ENCODE results near the gene EIF2B4.
"Not testable (repeated sequence)": the region's sequence is repeated elsewhere in the genome, so short reads cannot be mapped to it uniquely, and the experiment has no call there.

EIF2B4 gene

DNA sequence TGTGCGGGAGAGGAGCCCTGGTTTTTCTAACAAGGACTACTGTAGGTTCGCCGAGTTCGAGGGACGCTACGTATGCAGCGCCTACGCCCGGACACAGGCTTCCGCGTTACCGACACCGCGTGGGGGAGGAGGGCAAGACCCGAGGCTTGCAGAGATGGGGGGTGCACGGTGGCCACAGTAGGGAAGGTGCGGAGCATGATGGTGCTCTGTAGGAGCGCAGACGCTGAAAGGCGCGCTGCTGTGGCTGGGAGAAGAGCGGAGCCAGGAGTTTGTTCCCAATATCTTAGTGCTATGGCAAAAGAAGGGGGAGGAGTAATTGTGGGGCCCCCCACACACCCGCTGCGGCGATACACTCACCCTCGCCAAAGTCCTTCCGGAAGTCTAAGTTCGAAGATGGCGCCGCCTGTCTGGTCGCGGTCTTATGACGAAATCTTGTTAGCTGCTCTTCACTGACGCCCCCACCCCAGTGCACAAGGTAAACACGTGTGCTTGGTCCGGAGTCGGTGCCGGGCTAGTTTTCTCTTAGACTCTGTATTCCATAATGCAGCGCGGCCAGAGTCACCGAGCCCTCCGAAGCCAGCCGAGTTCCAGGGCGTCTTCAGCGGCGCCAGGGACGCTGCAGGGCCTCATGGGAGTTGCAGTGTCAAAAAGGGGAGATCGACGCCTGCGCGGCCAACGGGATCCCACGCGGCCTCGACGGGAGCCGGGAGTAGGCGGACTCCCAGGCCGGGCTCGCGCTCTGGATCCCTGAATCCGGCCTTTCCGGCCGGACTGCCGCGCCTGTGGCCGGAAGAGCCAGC, 13.6 kb downstream of the EIF2B4 start, which contains the start of gene GTF3C2:
Gene GTF3C2 (minus strand): TSS at position 383 of the 800 bp plus-strand sequence. CDS start 13,210 bp downstream, outside the sequence.
- no CpG with 5 or more reads among the region's 67 CpGs for WGBS (ENCODE audit: insufficient coverage, insufficient read length)
- H3K27me3 ChIP-seq (ENCODE audit: control insufficient read depth, insufficient read depth, low read length): no peaks in the 10 kb centered on the region
- H3K36me3 ChIP-seq (ENCODE audit: control insufficient read depth, insufficient read depth, low read length): no peaks in the 10 kb centered on the region
- no peak within 1 kb of the TSS for H3K27ac ChIP-seq (ENCODE audit: low read length)
- peak; percentile 96 for DNase-seq (ENCODE audit: low read depth, low spot score)
- H3K9me3 ChIP-seq (ENCODE audit: control insufficient read depth, insufficient read depth, low read length): no peaks in the 10 kb centered on the region
- peak within 1 kb of the TSS; percentile 63 for H3K4me3 ChIP-seq (ENCODE audit: low read length)
- H3K4me1 ChIP-seq (ENCODE audit: control insufficient read depth, insufficient read depth, low read length): no peaks in the 10 kb centered on the region

GRCh38 chr2:27356056-27356381, 14.1 kb downstream of the EIF2B4 start:
- Histone ChIP-seq H3K27ac (ENCODE audit: low read length) (no peak overlapping the region), H3K9me3 (ENCODE audit: control insufficient read depth, insufficient read depth, low read length) (no peaks in the 10 kb centered on the region), H3K4me1 (ENCODE audit: control insufficient read depth, insufficient read depth, low read length) (no peaks in the 10 kb centered on the region), H3K4me3 (ENCODE audit: low read length) (peak overlapping the region; percentile 63), H3K36me3 (ENCODE audit: control insufficient read depth, insufficient read depth, low read length) (no peaks in the 10 kb centered on the region), H3K27me3 (ENCODE audit: control insufficient read depth, insufficient read depth, low read length) (no peaks in the 10 kb centered on the region)
- no peak for DNase-seq (ENCODE audit: low read depth, low spot score)
- no CpG with 5 or more reads among the region's 12 CpGs for WGBS (ENCODE audit: insufficient coverage, insufficient read length)

DNA sequence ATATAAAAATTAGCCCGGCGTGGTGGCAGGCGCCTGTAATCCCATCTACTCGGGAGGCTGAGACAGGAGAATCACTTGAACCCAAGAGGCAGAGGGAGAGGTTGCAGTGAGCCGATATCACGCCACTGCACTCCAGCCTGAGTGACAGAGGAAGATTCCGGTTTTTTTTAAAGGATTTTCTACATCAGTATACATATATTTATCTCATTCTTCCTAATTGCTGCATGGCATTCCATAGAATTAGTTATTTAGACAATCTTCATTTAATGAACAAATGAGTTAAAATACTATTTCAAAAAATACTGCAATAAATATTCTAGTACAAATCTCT, 15.6 kb downstream of the EIF2B4 start:
- no peak for DNase-seq (ENCODE audit: low read depth, low spot score)
- no CpG with 5 or more reads among the region's 7 CpGs for WGBS (ENCODE audit: insufficient coverage, insufficient read length)

DNA sequence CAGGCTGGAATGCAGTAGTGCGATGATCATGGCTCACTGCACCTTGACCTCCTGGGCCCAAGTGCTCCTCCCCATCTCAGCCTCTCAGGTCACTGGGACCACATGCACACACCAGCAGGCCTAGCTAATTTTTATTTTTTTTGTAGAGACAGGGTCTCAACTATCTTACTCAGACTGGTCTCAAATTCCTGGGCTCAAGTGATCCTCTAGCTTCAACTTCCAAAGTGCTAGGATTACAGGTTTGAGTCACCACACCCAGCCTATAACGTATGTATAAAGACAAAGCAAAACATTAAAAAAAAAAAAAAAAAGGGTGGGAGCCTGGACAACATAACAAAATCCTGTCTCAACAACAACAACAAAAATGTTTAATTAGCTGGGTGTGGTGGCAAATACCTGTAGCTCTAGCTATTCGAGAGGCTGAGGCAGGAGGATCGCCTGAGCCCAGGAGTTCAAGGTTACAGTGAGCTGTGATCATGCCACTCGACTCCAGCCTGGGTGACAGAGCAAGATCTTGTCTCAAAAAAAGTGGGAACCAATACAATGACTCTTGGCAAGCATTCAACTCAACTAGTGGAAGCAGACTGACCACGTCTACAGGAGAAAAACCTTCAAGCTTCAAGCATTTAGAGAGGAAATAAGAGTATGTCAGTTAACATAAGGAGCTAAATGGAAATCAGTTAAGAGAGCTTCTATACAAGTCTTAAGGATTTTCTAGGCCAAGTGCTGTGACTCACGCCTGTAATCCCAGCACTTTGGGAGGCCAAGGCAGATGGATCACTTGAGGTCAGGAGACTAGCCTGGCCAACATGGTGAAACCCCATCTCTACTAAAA, 16.2 kb downstream of the EIF2B4 start:
- no CpG with 5 or more reads among the region's 7 CpGs for WGBS (ENCODE audit: insufficient coverage, insufficient read length)
- Histone ChIP-seq H3K27ac (ENCODE audit: low read length) (no peak overlapping the region), H3K9me3 (ENCODE audit: control insufficient read depth, insufficient read depth, low read length) (no peaks in the 10 kb centered on the region), H3K36me3 (ENCODE audit: control insufficient read depth, insufficient read depth, low read length) (no peaks in the 10 kb centered on the region), H3K27me3 (ENCODE audit: control insufficient read depth, insufficient read depth, low read length) (no peaks in the 10 kb centered on the region), H3K4me1 (ENCODE audit: control insufficient read depth, insufficient read depth, low read length) (no peaks in the 10 kb centered on the region), H3K4me3 (ENCODE audit: low read length) (no peak overlapping the region)
- no peak for DNase-seq (ENCODE audit: low read depth, low spot score)

More for the DNA sequence above, 15.6 kb downstream of the EIF2B4 start:
- Histone ChIP-seq H3K27me3 (ENCODE audit: control insufficient read depth, insufficient read depth, low read length) (no peaks in the 10 kb centered on the region), H3K9me3 (ENCODE audit: control insufficient read depth, insufficient read depth, low read length) (no peaks in the 10 kb centered on the region), H3K36me3 (ENCODE audit: control insufficient read depth, insufficient read depth, low read length) (no peaks in the 10 kb centered on the region), H3K4me1 (ENCODE audit: control insufficient read depth, insufficient read depth, low read length) (no peaks in the 10 kb centered on the region), H3K27ac (ENCODE audit: low read length) (no peak overlapping the region), H3K4me3 (ENCODE audit: low read length) (no peak overlapping the region)

GRCh38 chr2:27353386-27353761, 16.8 kb downstream of the EIF2B4 start:
- no CpG with 5 or more reads among the region's 5 CpGs for WGBS (ENCODE audit: insufficient coverage, insufficient read length)
- H3K27me3 ChIP-seq (ENCODE audit: control insufficient read depth, insufficient read depth, low read length); H3K4me3 ChIP-seq (ENCODE audit: low read length); DNase-seq (ENCODE audit: low read depth, low spot score); H3K27ac ChIP-seq (ENCODE audit: low read length); H3K36me3 ChIP-seq (ENCODE audit: control insufficient read depth, insufficient read depth, low read length); H3K4me1 ChIP-seq (ENCODE audit: control insufficient read depth, insufficient read depth, low read length); H3K9me3 ChIP-seq (ENCODE audit: control insufficient read depth, insufficient read depth, low read length): not testable (repeated sequence)

DNA sequence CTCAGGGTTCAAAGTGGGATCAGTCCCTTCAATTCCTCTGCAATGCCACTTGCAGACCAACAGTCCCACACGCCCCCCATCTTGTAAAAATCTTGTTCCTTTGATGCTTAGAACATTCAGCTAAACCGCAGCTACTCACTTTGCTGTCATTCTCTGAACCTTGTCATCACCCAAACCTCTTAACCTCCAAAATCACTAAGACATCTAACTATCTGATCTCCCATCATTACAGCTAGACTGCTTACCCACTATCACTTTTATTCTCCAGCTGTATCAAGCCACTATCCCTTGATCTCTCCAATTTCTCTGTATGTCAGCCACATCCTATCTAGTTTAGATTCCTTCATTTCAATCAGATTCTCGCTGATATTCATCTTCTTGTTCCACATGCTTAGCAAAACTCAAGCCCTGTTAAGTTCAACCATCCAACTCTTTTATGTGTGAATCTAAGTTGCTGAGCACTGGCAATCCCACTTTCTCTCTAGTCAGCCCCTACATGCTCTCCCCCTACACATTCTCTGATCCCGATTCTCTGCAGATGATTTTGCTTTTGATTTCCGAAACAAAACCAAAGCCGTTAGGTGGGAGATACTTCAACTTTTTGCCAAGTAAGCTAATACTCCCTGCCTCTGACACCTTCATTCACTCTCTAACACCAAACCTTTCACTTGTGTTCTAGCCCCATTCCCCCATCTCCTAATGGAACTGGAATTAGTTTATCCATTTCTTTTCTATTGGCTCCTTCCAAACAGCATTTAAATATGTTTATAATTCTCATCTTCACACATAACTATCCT, 18.1 kb downstream of the EIF2B4 start:
- no peak for DNase-seq (ENCODE audit: low read depth, low spot score)
- Histone ChIP-seq H3K36me3 (ENCODE audit: control insufficient read depth, insufficient read depth, low read length) (no peaks in the 10 kb centered on the region), H3K27me3 (ENCODE audit: control insufficient read depth, insufficient read depth, low read length) (no peaks in the 10 kb centered on the region), H3K4me1 (ENCODE audit: control insufficient read depth, insufficient read depth, low read length) (no peaks in the 10 kb centered on the region), H3K27ac (ENCODE audit: low read length) (no peak overlapping the region), H3K9me3 (ENCODE audit: control insufficient read depth, insufficient read depth, low read length) (no peaks in the 10 kb centered on the region), H3K4me3 (ENCODE audit: low read length) (no peak overlapping the region)
- no CpG with 5 or more reads among the region's 6 CpGs for WGBS (ENCODE audit: insufficient coverage, insufficient read length)

DNA sequence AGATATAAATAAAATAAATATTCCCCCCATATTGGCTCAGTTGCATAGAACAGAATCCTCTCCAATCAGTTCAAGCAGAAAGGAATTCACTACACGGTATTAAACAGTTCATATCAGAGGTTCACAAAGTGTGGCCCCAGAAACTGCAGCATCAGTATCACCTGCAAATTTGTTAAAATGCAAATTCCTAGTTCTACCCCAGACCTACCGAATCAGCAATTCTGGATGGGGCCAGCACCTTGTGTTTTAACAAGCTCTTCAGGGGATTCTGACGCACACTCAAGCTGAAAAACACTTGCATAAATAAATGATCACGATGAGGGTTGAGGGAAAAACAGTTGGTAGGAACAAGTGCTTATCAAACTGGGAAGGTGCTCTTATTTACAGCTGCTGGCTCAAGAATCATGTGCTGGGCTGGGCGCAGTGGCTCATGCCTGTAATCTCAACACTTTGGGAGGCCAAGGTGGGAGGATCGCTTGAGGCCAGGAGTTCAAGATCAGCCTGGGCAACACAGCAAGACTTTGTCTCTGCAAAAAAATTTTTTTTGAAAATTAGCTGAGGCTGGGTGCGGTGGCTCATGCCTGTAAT, 19.9 kb downstream of the EIF2B4 start:
- no peaks in the 10 kb centered on the region for H3K9me3 ChIP-seq (ENCODE audit: control insufficient read depth, insufficient read depth, low read length)
- H3K27ac ChIP-seq (ENCODE audit: low read length): no peak overlapping the region
- no peaks in the 10 kb centered on the region for H3K27me3 ChIP-seq (ENCODE audit: control insufficient read depth, insufficient read depth, low read length)
- no peak for DNase-seq (ENCODE audit: low read depth, low spot score)
- no peak overlapping the region for H3K4me3 ChIP-seq (ENCODE audit: low read length)
- H3K36me3 ChIP-seq (ENCODE audit: control insufficient read depth, insufficient read depth, low read length): no peaks in the 10 kb centered on the region
- no CpG with 5 or more reads among the region's 7 CpGs for WGBS (ENCODE audit: insufficient coverage, insufficient read length)
- no peaks in the 10 kb centered on the region for H3K4me1 ChIP-seq (ENCODE audit: control insufficient read depth, insufficient read depth, low read length)

GRCh38 chr2:27347641-27348040, 22.5 kb downstream of the EIF2B4 start:
- no peak for DNase-seq (ENCODE audit: low read depth, low spot score)
- Histone ChIP-seq H3K4me3 (ENCODE audit: low read length) (no peak overlapping the region), H3K4me1 (ENCODE audit: control insufficient read depth, insufficient read depth, low read length) (no peaks in the 10 kb centered on the region), H3K36me3 (ENCODE audit: control insufficient read depth, insufficient read depth, low read length) (peaks cover 8% of the 10 kb centered on the region; the same call in 1 of the 2 replicates), H3K9me3 (ENCODE audit: control insufficient read depth, insufficient read depth, low read length) (no peaks in the 10 kb centered on the region), H3K27ac (ENCODE audit: low read length) (no peak overlapping the region), H3K27me3 (ENCODE audit: control insufficient read depth, insufficient read depth, low read length) (no peaks in the 10 kb centered on the region)
- WGBS (ENCODE audit: insufficient coverage, insufficient read length): no CpG with 5 or more reads among the region's 2 CpGs

DNA sequence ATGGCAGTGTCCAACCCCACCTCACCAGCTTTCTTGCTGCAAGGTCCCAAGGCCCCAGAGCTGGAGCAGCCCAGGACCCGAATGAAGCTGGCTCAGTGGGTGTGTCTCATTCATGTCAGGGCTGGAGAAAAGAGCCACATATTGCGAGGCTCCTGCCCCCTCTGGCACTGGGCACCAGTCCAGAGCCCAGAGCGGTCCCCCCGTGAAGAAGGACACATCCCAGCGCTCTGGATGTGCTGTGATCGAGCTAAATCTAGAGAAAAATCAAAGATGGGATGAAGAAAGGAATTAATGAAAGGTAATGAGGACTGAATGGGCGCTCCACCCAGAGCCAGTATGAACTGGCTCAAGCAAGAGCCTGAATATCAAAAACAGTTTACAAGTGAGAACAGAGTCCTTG, 34.0 kb downstream of the EIF2B4 start:
- Histone ChIP-seq H3K4me3 (ENCODE audit: low read length) (no peak overlapping the region), H3K27ac (ENCODE audit: low read length) (no peak overlapping the region), H3K27me3 (ENCODE audit: control insufficient read depth, insufficient read depth, low read length) (no peaks in the 10 kb centered on the region), H3K9me3 (ENCODE audit: control insufficient read depth, insufficient read depth, low read length) (no peaks in the 10 kb centered on the region), H3K4me1 (ENCODE audit: control insufficient read depth, insufficient read depth, low read length) (no peaks in the 10 kb centered on the region), H3K36me3 (ENCODE audit: control insufficient read depth, insufficient read depth, low read length) (peaks cover 33% of the 10 kb centered on the region)
- DNase-seq (ENCODE audit: low read depth, low spot score): no peak
- no CpG with 5 or more reads among the region's 7 CpGs for WGBS (ENCODE audit: insufficient coverage, insufficient read length)

- DNase-seq (ENCODE audit: low read depth, low spot score): no peak
- no peak overlapping the region for H3K27ac ChIP-seq (ENCODE audit: low read length)
- no peaks in the 10 kb centered on the region for H3K4me1 ChIP-seq (ENCODE audit: control insufficient read depth, insufficient read depth, low read length)
- peaks cover 33% of the 10 kb centered on the region for H3K36me3 ChIP-seq (ENCODE audit: control insufficient read depth, insufficient read depth, low read length)
- WGBS (ENCODE audit: insufficient coverage, insufficient read length): no CpG with 5 or more reads among the region's 3 CpGs
- H3K9me3 ChIP-seq (ENCODE audit: control insufficient read depth, insufficient read depth, low read length): no peaks in the 10 kb centered on the region
- no peaks in the 10 kb centered on the region for H3K27me3 ChIP-seq (ENCODE audit: control insufficient read depth, insufficient read depth, low read length)
- H3K4me3 ChIP-seq (ENCODE audit: low read length): no peak overlapping the region
Observed at GRCh38 chr2:27335311-27335710, 34.8 kb downstream of the EIF2B4 start.

Data from iPS DF 6.9 (cell line).